ENCODE results near the gene LDB2.

GRCh38 chr4:16750216-16750615, 148.2 kb downstream of the LDB2 start:
- TF ChIP-seq CTCF (IDR thresholded peaks at IDR 0.05) = no peak
- TF ChIP-seq EZH2 (IDR thresholded peaks at IDR 0.05; ENCODE audit: borderline replicate concordance, insufficient read depth, low read depth, low read length, poor library complexity, severe bottlenecking) = no peak
